GM08714 (cell line): Measurements from ENCODE around the gene ATP11A.

ENCODE experiments used
- H3K4me3 ChIP-seq: fragments of 200-500 bp; sonication (Bioruptor generic); 2 replicates; pipeline ENCODE4 v1.5.1; 2014; ENCODE audit warnings: mild to moderate bottlenecking, low read length, inconsistent platforms
- ZNF274 ChIP-seq: IDR thresholded peaks from 2 replicates; pipeline ENCODE4 v1.6.1; 2012; ENCODE audit warnings: mild to moderate bottlenecking, low read depth, low read length

Gene ATP11A

DNA sequence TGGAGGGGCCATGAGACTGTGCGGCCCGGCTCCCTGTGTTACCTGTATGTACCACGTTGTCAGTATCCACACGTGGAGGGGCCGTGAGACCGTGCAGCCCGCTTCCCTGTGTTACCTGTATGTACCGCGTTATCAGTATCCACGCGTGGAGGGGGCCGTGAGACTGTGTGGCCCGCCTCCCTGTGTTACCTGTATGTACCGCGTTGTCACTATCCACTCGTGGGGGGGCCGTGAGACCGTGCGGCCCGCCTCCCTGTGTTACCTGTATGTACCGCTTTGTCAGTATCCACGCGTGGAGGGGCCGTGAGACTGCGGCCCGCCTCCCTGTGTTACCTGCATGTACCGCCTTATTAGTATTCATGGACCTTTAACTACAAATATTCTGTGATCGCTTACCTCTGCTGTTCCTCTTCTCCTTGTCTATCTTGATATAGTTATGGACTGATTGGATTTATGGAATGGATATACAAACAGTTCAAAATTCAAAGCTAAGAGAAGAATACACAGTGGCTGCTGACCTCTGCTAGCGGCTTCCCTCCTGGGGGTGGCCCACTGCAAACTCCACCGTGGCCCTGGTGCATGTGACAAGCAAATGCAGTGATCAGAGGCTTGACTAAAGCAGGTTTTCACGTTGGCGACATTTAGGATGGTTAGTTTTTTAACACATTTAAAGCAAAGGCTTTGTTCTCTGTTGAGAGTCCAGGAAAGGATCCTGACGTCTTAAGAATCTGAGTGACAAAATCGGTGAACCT lies 38.7 kb downstream of the ATP11A start:
- TF ChIP-seq ZNF274: no peak

DNA sequence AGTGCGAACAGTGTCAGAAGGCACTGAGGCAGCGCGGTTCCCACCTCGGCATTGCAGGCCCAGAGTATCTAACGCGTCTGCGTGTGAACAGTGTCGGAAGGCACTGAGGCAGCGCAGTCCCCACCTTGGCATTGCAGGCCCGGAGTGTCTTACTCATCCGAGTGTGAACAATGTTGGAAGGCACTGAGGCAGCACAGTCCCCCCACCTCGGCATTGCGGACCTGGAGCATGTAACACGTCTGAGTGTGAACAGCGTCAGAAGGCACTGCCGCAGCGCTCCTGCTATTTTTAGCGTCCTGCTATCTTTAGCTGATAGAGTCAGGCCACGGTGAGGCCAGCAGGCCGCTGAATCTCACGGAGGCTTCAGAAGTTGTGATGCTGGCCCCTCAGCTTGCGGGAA lies 39.6 kb downstream of the ATP11A start:
- no peak for TF ChIP-seq ZNF274
- H3K4me3 ChIP-seq: no peak overlapping the region

More for the DNA sequence above, 38.7 kb downstream of the ATP11A start:
- no peak overlapping the region for H3K4me3 ChIP-seq

DNA sequence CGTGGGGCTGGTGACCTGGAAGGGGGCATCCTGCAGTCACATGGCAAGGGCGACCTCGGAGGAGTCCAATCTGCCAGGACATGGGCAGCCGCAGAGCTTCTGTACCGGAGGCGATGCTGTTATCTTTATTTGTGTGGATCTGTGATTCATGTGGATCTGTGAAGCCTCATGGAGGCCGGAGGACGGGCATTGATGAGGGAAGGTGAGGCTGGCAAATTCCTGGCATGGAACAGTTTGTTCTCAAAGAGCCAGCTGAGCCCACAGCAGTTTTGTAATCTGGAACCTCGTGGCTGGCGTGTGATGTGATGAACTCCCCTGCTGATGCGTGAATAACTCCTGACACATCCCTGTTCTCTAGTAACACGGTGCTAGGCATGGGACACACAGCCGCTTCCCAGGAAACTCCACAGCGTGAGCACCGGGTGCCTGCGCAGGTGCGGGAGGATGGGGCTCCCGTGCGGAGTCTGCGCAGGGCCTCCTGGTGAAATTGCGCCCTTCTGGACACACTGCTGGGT lies 40.4 kb downstream of the ATP11A start:
- no peak overlapping the region for H3K4me3 ChIP-seq
- TF ChIP-seq ZNF274: no peak

DNA sequence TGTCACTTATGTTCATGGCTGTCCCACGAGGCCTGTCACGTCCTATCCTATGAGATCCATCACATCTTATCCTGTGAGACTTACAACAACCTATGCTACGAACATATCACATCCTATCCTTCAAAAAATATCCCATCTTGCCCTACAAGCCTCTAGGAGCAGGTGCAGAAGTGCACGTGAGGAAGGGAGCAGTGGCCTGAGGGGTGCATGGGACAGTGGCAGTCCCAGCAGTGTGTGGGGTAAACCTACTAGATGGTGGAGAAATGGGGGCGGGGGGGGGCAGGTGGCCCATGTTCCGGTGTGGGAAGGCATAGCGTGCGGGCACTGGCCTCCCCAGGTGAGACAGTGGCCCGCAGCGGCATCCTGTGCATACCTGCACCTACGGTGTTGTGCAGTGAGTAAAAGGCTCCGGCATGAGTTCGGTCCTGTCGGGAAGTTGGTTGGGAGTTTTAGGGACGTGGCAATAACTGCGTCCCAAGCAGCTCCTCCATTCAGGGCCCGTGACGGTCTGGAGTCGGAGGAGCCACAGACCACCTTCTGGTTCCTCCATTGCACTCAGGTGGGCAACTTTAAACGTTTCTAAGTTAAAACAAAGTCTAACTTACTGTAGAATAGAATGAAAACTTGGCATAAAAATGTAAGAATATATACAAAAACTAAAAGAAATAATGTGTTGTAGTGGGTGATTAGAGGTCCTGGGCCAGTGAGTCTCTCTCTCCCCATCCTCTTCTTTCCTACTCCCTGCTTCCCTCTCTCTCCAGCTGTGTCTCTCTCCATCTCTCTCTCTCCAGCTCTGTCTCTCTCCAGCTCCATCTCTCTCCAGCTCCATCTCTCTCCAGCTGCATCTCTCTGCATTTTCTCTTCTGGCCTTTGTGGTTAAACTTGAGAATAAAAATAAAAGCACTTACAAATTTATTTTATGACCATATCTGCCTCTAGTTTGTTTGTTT lies 42.1 kb downstream of the ATP11A start:
- no peak overlapping the region for H3K4me3 ChIP-seq
- TF ChIP-seq ZNF274: no peak

DNA sequence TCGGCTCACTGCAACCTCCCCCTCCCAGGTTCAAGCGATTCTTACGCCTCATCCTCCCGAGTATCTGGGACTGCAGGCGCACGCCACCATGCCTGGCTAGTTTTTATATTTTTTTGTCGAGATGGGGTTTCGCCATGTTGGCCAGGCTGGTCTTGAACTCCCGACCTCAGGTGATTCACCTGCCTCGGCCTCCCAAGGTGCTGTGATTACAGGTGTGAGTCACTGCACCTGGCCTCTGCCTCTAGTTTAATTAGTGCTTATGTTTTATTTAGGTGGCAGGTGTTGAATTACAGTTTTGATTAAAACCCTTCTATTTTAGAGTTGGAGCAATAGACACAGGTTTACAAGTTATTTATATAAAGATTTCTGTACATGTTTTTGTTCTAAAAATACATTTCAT lies 42.8 kb downstream of the ATP11A start:
- H3K4me3 ChIP-seq: no peak overlapping the region
- TF ChIP-seq ZNF274: no peak

DNA sequence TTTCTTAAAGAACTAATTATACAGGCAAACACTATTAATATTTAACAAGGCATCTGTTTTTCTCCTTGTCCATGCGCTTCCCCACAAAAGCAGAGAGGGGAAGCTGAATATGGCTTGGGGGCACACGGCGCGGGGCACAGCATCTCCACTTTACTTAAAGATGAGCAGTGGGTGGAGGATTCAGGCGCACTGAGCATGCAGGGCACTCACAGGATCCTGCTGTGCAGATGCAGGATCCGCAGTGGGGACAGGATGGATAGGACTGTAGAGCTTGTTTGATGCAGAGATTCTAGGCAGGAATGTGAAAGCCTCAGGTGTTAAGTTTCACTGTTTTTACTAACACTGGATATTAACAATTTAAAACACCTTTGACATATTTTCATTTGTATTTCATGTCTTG lies 43.3 kb downstream of the ATP11A start:
- TF ChIP-seq ZNF274: no peak
- H3K4me3 ChIP-seq: no peak overlapping the region

DNA sequence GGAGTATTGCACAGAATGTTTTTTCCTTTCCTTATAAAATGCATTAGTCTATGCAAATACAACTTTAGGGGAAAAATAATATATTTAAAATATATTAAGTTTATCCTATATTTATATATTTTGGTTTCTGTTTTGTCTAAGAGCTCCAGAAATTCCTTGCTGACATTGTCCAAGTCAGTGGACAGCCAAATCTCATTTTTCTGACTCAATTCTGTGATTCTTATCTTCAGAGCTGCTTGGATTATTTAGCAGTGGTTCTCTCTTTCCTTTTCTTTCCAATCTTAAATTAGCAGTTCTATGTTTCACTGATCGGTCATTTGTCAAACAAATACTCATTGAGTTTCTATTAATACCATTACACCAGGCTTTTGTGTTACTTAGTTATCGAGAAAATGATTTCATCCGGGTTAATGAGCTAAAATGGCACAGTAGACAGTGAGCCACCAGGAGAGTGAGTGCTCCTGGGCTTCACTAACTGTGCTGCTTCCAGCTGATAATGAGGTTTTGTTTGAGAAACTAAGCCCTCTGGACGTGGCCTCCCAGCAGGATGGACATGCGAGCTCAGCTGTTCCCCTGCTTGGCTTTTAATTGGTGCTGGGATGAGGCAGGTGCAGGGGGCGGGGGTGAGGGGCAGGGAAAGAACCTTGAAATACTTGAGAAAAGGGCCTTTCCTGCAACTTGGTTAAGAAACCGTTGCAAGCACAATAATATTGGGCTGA lies 44.0 kb downstream of the ATP11A start:
- H3K4me3 ChIP-seq: no peak overlapping the region
- no peak for TF ChIP-seq ZNF274

DNA sequence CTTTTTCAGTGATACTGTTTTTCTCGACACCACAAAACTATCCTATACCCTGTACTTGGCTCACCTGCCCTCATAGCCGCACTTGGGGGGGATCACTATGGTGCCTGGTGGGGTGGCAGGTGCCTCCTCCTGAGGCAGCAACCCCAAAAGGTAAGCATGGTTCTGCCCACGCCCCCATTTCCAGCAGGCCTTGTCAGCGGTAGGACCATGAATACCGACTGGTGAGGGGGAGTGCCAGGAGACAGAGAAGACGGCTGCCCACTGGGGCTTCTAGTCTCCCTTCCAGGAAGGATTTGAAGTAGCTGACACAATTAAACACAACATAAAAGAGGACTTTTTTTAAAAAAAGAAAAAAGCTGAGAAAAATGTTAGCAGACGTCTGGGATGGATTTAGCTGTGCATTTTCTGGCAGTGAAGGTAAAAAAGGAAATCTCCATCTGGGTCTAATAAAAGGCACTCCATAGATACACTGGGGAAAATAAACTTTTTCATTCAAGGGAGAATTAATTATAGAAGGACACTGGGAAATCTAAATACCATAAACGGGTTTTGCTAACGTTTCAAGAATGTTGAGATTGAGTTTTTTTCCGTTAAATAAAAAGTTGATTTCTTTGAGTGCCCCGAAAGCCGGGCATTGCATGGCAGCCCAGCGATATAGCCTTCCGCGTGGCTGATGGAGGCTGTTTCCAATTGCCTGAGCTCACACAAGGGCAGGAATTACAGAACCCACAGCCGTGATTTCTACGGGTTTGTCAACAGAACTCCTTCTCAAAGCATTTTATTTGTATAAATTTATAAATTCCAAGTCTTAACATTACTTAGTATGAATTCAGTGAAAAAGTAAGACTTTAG lies 45.1 kb downstream of the ATP11A start:
- no peak overlapping the region for H3K4me3 ChIP-seq
- TF ChIP-seq ZNF274: no peak

DNA sequence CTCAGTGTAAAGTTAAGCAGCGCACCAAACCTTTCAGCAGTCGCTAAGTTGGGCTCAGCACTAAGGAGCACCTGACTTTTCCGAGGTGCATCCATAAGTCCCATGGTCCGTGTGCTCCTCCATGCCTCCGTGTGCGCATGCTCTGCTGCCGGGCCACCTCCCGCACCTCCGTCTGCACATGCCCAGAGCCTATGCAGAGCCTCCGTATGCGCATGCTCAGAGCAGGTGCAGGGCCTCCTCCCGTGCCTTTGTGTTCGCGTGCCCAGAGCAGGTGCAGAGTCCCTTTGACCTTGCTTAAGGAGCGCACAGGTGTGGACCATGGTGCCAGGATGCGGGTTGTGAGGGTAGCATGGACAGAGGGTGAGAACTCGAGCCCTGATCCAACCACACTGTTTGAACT lies 46.0 kb downstream of the ATP11A start:
- no peak overlapping the region for H3K4me3 ChIP-seq
- no peak for TF ChIP-seq ZNF274

DNA sequence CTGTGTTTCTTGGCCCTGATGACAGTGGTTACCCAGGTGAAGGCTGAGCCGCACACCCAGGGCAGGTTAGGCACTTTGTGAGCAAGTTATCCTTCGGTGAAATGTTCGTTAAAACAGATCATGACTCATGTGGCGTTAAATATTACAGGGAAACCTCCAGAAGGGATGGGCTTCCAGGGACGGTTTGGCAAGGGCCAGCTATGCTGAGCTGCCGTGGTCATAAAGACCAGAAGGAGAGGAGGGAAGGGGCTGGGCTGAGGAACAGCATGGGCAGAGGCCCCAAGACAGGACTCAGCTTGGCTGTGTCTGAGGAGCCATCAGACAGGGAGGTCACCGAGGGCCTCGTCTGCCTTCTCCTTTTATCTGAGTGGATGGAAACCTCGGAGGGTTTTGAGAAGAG lies 47.5 kb downstream of the ATP11A start:
- no peak overlapping the region for H3K4me3 ChIP-seq
- TF ChIP-seq ZNF274: no peak

DNA sequence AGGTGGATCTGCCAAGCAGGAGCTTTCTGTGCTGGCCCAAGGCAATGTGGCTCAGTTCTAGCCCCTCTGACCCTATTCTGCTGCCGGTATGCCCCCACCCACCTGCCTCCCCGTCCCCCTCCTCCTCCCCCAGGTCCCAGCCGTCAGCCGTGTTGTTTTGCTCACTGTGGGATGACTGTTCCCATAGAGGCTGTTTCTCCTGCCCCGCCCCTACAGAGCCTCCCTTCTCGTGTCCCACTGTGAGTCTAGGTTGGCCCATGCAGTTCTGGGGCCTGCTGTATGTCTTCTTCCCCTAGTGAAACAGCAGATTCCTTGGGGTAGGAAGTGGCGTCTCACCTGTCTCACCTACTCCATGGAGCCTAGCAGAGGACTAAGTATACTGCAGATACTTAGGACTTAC lies 48.8 kb downstream of the ATP11A start:
- no peak overlapping the region for H3K4me3 ChIP-seq
- no peak for TF ChIP-seq ZNF274

DNA sequence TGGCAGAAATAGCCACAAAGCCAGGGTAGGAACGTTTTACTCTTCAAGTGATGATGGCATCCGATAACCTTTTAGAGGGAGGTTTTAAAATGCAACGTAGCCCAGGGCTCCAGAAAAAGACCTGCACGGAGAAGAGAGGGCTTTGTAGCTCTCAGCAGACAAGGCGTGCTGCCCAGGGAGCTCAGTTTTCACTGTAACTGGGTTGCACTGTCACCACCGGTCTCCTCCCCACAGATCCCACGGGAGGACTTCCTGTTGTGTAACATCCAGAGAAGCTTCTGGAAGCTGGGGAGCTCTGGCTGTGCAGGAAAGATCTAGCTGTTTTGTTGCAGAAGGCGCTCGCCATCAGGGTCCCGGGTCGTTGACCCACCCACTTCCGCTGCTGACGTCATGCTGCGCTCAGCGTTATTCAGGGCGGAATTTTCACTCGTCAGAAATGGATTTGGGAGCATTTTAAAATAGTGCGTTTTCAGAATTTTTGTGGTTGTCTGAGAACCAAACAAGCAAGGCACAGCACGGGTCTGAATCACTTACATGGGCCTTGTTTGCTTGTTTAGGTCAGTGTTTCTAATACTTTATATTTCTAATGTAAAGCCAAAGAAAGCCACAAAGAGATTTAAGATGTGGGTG lies 50.8 kb downstream of the ATP11A start:
- no peak overlapping the region for H3K4me3 ChIP-seq
- TF ChIP-seq ZNF274: no peak

DNA sequence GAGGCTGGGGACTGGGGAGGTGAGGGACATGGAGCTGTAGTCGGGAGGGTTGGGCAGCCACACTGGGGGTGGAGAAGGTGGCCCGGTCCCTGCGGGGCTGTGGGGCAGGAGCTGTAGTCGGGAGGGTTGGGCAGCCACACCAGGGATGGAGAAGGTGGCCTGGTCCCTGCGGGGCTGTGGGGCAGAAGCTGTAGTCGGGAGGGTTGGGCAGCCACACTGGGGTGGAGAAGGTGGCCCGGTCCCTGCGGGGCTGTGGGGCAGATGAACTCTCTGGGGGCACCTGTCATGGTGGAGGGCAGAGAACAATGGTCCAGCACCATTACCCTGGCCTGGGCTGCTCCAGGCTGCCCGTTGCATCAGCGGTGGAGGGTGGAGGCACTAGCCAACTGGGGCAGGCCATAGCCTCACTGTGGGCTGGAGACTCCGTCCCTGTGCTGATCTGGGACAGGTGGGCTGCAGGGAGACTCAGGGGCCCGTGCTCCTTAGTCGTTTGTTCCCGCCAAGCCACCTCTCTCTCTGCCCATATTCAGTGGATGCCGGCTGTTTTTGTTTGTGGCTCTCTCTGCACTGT lies 51.4 kb downstream of the ATP11A start:
- no peak for TF ChIP-seq ZNF274
- H3K4me3 ChIP-seq: no peak overlapping the region
